DMS 273 (cell line): Measurements from ENCODE around the gene PYCR2.
"Not testable (repeated sequence)": the region's sequence is repeated elsewhere in the genome, so short reads cannot be mapped to it uniquely, and the experiment has no call there.

Experiments
- DNase-seq: peaks from one replicate; lab custom pipeline; 2025; ENCODE audit not compliant: unreplicated experiment; lab: John Stamatoyannopoulos, UW

The PYCR2 gene

DNA sequence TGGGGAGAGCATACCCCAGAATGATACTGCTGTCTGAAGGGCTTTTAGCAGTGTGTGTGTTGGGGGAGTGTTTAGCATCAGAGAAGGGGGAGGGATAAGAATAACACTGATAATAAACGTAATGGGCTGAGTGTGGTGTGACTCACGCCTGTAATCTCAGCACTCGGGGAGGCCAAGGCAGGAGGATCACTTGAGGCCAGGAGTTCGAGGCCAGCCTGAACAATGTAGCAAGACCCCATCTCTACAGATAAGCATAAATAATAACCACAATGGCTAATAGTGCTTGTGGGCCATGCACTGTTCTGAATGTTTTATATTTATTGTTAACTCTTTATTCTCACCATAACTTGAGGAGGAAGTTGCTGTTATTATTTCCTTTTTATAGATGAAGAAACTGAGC is 19.5 kb upstream of the PYCR2 start:
- no peak for DNase-seq

DNA sequence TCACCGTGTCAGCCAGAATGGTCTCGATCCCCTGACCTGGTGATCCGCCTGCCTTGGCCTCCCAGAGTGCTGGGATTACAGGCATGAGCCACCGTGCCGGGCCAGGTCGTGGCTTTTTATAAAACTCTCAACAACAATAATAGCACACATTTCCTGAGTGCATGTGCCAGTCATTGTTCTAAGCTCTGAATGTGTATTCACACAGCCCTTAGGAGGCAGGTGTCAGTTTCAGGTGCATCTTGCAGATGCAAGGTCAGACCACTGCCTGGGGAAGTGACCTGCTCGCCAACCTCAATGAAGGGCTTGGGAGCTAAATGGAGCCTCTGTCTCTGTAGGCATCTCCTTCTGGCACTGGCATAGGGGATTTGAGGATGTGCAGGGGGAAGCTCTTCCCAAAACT is 18.5 kb upstream of the PYCR2 start:
- DNase-seq: no peak

DNA sequence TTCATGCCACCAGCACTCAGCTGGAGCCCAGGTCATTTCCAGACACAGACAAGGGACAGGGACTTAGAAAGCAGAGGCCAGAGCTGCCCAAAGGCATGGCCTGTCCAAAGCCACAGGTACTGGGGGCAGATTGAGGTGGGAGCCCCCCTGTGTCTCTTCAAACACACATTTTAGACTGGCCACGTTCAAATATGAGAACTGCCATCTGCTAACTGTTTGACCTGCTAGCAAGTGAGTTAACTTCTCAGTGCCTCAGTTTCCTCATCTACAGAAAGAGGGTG is 17.8 kb upstream of the PYCR2 start:
- no peak for DNase-seq

DNA sequence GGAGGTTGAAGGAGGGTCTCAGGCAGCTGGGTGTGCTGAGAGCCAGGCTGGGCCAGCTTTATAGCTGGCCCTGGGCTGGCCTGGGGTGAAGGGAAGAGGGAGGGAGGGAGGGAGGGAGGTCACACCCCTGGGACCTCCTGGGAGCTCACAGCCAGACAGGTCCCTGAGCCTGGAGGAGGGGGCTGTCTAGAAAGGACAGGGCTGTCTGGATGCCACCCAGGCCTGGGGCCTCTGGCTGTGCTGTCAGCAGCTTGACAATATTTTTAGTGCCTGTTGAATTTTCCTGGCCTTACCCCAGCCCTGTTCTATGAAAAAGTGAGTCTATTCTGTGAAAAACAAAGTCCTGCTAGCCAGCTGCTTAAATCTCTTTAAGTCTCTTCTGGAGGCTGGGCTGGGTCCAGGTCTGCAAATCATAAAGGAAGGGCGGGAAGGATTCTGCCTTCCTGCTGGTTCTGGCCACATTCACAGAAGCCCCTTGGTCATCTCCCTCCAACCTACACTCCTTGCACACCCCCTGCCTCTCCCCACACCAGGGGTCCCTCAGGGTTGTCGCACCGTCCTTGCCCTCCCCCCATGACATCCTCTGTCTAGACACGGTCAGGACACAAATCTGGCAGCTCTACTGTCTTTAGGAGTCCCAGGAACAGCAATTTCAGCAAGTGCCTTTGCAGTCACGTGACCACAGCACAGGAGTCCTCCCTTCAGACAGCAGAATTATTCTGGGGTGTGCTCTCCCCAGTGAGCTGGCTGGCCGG is 17.3 kb upstream of the PYCR2 start, which contains the start of gene LEFTY2:
Gene LEFTY2, minus strand, starts transcription at position 34 of the 755 bp plus-strand sequence. CDS start 80 bp downstream, outside the sequence.
- no peak for DNase-seq

DNA sequence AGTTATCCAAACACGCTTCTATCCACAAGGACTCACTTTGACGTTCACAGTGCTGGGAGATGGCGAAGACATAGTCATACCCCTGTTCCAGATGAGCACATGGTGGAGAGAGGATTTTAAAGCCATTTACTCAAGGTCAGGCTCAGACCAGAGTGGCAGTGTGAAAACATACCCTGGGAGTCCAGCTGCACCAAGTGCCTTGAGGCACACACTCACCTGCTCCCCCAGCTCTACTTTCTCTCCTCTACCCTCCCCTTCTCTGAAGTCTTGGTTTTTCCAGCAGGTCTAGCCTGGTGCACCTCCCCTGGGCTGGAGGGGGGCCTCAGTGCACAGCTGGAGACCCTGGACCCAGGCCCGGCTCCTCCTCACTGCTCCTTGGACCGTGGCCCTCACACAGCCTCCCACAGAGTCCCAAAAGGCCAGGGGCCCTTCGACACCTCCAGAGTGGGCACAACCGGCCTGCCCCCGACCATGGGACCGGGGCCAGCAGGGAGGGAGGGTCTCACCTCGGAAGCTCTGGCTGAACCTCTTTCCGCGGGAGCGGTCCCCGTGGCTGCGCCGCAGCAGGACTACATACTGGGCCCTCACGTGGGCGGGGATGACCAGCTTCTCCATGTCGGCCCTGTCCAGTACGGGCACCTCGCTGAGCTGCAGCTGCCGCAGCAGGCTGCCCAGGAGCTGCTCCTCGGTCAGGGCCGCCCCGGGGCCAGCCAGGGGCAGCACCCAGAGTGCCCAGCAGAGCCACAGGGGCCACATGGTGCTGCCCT is 16.5 kb upstream of the PYCR2 start:
- DNase-seq: no peak

DNA sequence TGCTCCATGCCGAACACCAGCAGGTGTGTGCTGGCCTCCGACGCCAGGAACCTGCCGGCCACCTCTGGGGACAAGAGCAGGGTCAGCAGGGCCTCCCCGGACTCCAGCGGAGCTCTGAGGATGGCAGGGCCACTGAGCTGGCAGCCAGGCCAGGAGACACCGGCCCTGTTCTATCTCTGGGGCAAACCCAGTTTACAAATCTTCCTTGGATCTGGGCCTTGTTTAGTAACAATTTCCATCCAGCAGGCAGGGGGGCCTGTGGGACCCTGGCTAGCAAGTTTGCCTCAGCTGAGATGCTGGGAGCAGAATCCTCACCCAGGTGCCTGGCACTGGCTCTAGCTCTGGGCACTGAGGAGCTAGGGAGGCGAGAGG is 15.9 kb upstream of the PYCR2 start:
- not testable (repeated sequence) for DNase-seq

DNA sequence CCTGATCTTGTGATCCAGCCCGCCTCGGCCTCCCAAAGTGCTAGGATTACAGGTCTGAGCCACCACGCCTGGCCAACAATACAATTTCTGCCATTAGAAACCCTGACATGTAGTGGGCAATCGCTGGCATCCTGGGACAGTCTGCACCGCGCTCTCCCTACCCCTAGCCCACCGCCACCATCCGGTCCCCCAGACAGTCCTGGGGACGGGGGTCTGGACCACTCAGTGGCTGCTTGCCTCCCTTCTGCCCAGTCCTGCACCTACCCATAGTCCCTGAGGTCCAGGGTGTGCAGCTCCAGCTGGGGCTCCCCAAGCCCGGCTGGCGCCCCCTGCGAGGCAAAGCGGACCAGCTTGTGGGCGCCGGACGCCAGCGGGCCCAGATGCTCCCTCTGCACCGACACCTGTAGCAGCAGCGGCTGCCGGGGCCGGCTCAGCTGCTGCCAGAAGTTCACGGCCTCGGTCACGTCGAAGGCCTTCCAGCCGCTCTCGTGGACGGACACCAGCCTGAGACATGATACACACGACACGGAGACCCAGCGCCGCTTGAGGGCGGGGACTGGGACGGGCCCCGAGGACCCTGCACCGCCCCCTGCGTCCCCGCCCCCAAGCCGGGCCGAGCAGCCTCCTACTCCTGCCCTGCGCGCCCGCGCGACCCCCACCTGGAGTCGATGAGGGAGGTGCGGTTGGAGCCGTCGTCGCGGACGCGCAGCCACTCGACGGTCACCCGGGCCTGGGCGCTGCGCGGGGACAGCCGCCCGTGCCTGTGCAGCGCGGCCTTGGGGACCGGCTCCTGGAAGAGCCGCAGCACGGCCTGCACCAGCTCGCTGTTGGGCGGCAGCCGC is 15.3 kb upstream of the PYCR2 start:
- DNase-seq: not testable (repeated sequence)

DNA sequence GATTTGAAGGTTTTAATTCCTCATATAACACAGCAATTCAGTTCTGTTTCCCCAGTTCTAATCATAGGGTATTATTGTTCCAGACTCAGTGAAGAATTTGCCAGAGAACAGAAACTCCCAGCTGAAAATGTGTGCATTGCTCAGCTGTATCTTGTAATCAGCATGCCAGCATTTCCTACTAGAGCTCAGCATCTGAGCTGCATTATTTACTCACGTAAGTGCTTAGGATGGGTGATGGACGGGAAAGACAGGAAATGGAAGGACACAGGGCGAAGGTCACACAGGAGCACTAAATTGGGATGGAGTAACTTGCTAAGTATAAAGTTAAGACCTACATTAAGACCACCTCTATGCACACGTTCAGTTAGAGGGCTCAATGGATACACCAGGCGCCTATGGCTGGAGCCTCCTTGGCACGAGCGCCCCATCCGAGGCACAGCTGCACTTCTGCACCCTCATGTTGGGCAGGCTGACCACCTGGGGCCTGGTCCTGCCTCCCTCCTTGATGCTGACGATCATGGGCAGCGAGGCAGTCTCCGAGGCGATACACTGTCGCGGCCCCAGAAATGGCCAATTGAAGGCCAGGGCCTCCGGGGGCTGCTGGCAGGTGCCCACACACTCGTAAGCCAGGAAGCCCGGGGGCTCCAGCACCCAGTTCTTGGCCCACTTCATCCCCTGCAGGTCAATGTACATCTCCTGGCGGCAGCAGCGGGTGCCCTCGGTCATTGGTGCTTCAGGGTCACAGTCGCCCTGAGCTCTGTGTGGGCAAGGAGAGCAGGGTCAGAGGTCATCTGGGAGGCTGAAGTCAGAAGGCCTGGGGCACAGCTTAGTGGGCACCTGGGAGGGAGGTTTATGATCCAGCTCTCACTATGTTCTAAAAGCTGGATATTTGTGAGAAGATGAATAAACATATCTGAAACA is 13.3 kb upstream of the PYCR2 start:
- DNase-seq: no peak

DNA sequence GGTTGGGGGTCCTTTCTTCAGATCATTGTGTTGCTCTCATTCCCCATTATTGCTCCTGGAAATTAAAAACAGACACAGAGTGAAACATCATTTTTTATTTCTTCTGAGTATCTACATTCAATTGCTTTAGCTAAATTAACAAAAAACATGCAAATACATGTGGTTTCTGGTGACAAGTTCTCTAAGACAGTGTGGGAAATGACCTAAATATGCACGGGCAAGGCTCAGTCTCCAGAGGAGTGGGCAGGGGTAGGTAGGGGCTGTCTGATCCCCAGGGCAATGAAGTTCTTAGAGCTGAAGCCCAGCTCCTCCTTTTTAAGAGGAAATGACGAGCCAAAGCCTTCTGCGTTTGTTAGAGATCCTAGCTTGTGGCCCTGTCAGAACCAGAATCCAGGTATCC is 12.5 kb upstream of the PYCR2 start:
- no peak for DNase-seq

DNA sequence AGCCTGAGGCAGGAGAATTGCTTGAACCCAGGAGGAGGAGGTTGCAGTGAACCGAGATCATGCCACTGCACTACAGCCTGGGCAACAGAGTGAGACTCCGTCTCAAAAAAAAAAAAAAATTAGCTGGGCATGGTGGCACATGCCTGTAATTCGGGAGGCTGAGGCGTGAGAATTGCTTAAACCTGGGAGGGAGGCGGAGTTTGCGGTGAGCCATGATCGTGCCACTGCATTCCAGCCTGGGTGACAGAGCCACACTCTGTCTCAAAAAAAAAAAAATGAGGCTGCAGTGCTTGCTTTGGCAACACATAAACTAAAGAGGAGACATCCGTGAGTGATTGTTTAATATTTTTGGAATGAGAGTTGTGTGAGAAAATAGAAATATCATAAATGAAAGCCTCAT is 12.0 kb upstream of the PYCR2 start:
- not testable (repeated sequence) for DNase-seq

DNA sequence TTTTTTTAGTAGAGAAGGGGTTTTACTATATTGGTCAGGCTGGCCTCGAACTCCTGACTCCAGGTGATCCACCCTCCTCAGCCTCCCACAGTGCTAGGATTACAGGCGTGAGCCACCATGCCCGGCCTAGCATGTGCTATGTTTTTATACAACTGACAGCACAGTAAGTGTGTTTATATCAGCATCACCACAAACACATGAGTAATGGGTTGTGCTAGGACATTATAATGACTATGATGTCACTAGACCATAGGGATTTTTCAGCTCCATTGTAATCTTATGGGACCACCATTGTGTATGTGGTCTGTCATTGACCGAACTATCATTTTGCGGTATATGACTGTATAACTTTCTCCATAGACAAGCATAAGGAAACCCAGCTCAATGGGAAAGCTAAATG is 10.7 kb upstream of the PYCR2 start:
- no peak for DNase-seq

DNA sequence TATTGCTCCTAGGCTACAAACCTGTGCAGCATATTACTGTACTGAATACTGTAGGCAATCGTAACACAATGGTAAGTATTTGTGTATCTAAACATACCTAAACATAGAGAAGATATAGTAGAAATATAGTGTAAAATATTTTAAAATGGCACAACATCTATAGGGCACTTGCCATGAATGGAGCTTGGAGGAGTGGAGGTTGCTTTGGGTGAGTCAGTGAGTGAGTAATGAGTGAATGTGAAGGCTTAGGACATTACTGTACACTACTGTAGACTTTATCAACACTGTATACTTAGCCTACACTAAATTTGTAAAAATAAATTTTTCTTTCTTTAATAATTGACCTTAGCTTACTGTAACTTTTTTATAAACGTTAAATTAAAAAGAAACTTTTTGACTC is 9.0 kb upstream of the PYCR2 start:
- DNase-seq: no peak

DNA sequence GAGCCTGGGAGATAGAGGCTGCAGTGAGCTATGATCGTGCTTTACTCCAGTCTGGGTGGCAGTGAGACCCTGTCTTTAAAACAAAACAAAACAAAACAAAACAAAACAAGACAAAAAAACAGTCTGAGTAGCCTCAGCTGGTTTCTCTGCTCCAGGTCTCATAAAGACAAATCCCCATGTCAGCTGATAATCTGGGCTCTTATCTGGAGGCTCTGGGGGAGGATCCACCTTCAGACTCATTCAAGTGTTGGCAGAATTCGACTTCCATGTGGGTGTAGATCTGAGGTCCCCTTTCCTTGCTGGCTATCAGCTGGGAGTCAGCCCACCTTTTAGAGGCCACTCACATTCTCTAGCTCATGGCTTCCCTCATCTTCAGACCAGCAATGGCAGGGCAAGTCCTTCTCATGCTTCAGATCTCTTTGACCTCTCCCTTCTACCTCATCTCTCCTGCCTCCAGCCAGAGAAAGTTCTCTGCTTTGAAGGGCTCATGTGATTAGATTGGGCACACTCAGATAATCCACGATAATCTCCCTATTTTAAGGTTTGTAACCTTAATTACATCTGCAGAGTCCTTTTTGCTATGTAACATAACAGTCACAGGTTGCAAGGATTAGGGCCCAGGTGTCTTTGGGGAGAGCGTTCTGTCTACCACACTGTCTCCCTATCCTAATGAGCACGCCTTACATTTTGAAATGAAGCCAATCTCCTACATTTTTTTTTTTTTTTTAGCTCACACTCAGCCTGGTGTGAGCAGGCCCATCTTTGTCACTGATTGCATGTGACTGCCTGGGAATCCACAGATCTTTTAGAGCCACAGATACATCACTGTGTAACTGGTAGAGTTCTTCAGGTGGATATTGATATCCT is 7.5 kb upstream of the PYCR2 start:
- DNase-seq: no peak

DNA sequence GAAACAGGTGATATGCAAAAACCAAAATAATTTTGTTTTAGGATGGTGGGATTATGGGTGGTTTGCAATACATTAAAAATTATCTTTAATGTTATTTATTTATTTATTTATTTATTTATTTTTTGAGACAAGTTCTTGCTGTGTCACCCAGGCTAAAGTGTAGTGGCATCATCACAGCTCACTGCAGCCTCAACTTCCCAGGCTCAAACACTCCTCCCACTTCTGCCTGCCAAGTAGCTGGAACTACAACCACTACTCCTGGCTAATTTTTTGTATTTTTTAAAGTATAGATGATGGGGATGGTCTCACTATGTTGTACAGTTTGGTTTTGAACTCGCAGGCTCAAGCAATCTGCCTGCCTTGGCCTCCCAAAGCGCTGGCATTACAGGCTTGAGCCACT is 6.5 kb upstream of the PYCR2 start:
- DNase-seq: no peak

DNA sequence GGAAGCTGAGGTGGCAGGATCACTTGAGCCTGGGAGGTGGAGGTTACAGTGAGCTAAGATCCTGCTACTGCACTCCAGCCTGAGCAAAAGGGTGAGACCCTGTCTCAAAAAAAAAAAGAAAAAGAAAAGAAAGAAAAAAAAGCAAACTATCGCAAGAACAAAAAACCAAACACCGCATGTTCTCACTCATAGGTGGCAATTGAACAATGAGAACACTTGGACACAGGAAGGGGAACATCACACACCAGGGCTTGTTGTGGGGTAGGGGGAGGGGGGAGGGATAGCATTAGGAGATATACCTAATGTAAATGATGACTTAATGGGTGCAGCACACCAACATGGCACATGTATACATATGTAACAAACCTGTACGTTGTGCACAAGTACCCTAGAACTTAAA is 5.4 kb upstream of the PYCR2 start:
- DNase-seq: not testable (repeated sequence)

DNA sequence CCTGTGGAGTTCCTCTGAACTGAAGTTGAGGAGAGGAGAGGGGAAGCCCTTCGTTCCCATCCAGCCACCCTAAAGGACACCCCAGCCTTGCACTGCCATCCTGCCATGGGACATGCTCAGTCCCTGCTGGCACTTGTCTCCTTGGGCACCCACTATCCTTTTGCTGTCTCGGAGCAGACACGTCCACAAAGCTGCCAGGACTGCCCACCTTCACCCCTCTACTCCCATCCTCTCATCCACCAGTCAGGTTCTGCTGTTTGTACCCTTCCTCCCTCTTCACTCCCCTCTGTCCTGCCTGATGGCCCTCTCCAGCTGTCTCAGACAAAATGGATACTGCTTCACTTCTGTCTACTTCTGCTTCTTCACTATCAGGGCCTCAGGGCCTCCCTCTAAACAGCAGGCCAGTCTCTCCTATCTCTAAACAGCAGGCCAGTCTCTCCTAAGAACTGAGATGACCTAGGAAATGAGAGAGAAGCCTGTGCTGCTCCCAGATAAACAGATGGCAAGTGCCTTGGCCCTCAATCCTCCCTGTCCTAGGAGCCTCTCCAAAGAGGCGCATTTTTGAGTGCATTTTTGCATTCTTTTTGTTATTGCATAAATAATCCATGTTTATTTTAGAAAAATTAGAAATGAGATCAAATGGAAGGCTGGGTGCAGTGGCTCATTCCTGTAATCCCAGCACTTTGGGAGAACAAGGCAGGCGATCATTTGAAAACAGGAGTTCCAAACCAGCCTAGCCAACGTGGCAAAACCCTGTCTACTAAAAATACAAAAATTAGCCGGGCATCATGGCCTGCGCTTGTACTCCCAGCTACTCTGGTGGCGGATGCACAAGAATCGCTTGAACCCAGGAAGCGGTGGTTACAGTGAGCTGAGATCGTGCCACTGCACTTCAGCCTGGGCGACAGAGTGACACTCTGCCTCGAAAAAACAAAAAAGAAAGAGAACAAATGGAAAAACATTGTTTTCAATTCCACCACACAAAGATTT is 4.4 kb upstream of the PYCR2 start:
- peak; percentile 63 for DNase-seq

DNA sequence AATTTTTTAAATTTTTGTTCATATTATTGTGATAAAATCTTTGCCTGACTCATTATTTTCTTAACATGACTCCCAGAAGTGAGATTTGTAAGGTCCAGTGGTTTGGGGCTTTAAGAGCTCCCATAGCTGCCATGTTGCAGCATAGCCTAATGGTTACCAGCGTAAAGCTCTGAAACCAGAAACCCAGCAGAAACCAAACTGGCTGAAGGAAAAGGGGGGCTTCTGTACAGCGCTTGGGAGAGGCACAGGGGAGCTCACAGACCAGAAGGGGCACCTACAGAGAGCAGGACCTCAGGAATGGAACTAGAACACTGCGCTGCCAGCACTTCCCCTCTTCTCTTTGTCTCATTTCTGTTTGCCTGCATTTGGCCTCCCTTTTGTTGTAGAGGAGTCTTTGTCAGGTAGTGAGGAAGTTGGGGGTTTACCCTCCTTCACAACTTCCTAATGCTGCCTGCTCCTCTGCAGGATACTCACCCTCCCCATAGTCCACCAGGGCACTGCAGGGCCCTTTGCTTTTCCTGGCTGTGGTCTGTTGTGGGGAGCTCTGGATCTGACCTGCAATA is 2.6 kb upstream of the PYCR2 start:
- no peak for DNase-seq

DNA sequence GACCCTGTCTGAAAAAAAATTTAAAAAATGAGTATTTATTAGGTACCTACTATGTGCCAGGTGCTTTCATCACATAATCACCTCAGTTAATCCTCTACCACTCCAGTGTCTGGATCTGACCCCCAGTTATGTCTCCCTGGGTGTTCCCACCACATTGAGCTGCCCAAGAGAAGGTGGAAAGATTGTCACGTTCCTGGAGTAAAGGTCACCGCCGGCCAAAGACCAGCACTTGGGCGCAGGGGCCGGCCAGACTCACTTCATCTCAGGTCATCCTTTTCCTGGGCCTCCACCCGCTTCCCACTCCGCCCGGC is 714 bp downstream of the PYCR2 start:
- DNase-seq: no peak
